K562 (cell line): ENCODE results near the gene CFL1. TPM values are rescaled to one million over a fixed set of nuclear protein-coding genes. Genes with fewer than 3 reads are reported as not detected.

Experiments
- ATAC-seq: fragments of 200-7000 bp; cut with Tn5 transposase; 3 replicates; pipeline ENCODE4 v1.9.1; 2020; ENCODE audit warnings: moderate library complexity
- BruUV-seq: library from RNA; stranded (reverse); fragments of 400-500 nt; replicated peaks from 2 replicates; lab custom pipeline; 2021; lab: Mats Ljungman, UMichigan
- CTCF ChIA-PET: fragments of 300-600 bp; formaldehyde crosslinking; extraction: SDS; loops from one replicate; lab custom pipeline; 2021; ENCODE audit warnings: low intra/inter-chr PET ratio; lab: Yijun Ruan, JAX
- POLR2A ChIA-PET: fragments of 300-600, 350-650 bp; sonication (Branson Sonifier 250); formaldehyde crosslinking; extraction: SDS; loops from one replicate; lab custom pipeline; 2021; ENCODE audit warnings: antibody characterized with exemption, inconsistent platforms; lab: Yijun Ruan, JAX
- DNase-seq, 4 experiments: peaks; one replicate each; pipeline versions ENCODE4 v3.0.0 to v3.0.0-alpha.2; 2011 to 2018; ENCODE audit warnings: low spot score in 3 of 4, mixed read lengths in 3 of 4; ENCODE audit errors: extremely low read depth in 1 of 4
- FAIRE-seq: peaks from 2 replicates; lab custom pipeline; 2011; peaks lifted over from hg19 to GRCh38; lab: Jason Lieb, UNC
- H2AFZ ChIP-seq: 2 replicates; pipeline ENCODE4 v1.6.0; 2011; ENCODE audit warnings: low read depth, low read length, control low read depth, inconsistent platforms
- H3K27ac ChIP-seq: fragments of 200-600 bp; 3 replicates; pipeline ENCODE4 v1.8.0; 2011; ENCODE audit warnings: low read depth, mild to moderate bottlenecking, control low read depth, inconsistent platforms, low read length, moderate library complexity, mixed read lengths; ENCODE audit errors: extremely low read depth
- H3K27me3 ChIP-seq, 2 experiments: fragments of 300-600 bp in 1 of 2; 2 replicates in 1 of 2; 3 replicates in 1 of 2; pipeline versions ENCODE4 v1.6.0 to v1.8.0; 2011; ENCODE audit warnings: inconsistent platforms in 2 of 2, low read length in 2 of 2, mild to moderate bottlenecking in 1 of 2, mixed read lengths in 1 of 2, moderate library complexity in 1 of 2; ENCODE audit not compliant: control insufficient read depth in 2 of 2, insufficient read depth in 2 of 2
- H3K36me3 ChIP-seq: fragments of 300-600 bp; 3 replicates; pipeline ENCODE4 v1.8.0; 2011; ENCODE audit warnings: mild to moderate bottlenecking, low read length, inconsistent platforms; ENCODE audit not compliant: control insufficient read depth, insufficient read depth
- H3K4me1 ChIP-seq, 2 experiments: fragments of 200-600 bp in 1 of 2; replicated peaks in 1 of 2; 2 replicates in 1 of 2; 3 replicates in 1 of 2; pipeline versions ENCODE4 v1.5.1 to v1.8.0; 2011; ENCODE audit warnings: inconsistent platforms in 2 of 2, low read length in 2 of 2, mild to moderate bottlenecking in 1 of 2, mixed read lengths in 1 of 2, moderate library complexity in 1 of 2; ENCODE audit not compliant: control insufficient read depth in 2 of 2, insufficient read depth in 2 of 2
- H3K4me2 ChIP-seq: 2 replicates; pipeline ENCODE4 v1.6.1; 2011; ENCODE audit warnings: low read length, control low read depth, inconsistent platforms, mixed read lengths; ENCODE audit not compliant: insufficient read depth
- H3K4me3 ChIP-seq: fragments of 200-600 bp; sonication (generic), shearing (Covaris generic); 2 replicates; pipeline ENCODE4 v1.5.1; 2016; ENCODE audit warnings: control low read depth, inconsistent platforms
- H3K79me2 ChIP-seq: fragments of 200-600 bp; 3 replicates; pipeline ENCODE4 v1.8.0; 2011; ENCODE audit warnings: low read length, inconsistent platforms; ENCODE audit not compliant: control insufficient read depth, insufficient read depth
- H3K9ac ChIP-seq, 2 experiments: 2 replicates each; pipeline versions ENCODE4 v1.6.0 to v1.6.1; 2011; ENCODE audit warnings: low read depth in 2 of 2, low read length in 2 of 2, control low read depth in 1 of 2, inconsistent platforms in 1 of 2, mild to moderate bottlenecking in 1 of 2, mixed read lengths in 1 of 2; ENCODE audit not compliant: insufficient read depth in 1 of 2
- H3K9me1 ChIP-seq: one replicate; pipeline ENCODE4 v1.6.0; 2011; ENCODE audit warnings: inconsistent platforms, mild to moderate bottlenecking, low read length, moderate library complexity; ENCODE audit not compliant: control insufficient read depth, insufficient read depth
- H3K9me3 ChIP-seq: replicated peaks from 2 replicates; pipeline ENCODE4 v1.5.1; 2011; ENCODE audit warnings: low read depth, low read length, inconsistent platforms; ENCODE audit not compliant: control insufficient read depth, insufficient read depth
- H4K20me1 ChIP-seq: replicated peaks from 2 replicates; pipeline ENCODE4 v1.6.1; 2011; ENCODE audit warnings: low read length, inconsistent platforms, mixed read lengths; ENCODE audit not compliant: control insufficient read depth, insufficient read depth
- L3MBTL2 ChIP-seq: fragments of 450-650 bp; IDR thresholded peaks from 2 replicates; pipeline ENCODE4 v1.6.1; 2016; ENCODE audit warnings: mild to moderate bottlenecking, moderate library complexity
- MYC ChIP-seq, 2 experiments: fragments of 250-450 bp in 1 of 2; sonication (Bioruptor Pico) in 1 of 2; IDR thresholded peaks; 2 replicates each; pipeline versions ENCODE4 v1.5.1 to v1.6.1; 2012 to 2021; ENCODE audit warnings: low read depth in 2 of 2, borderline replicate concordance in 1 of 2, improper control_type of control experiment in 1 of 2, low read length in 1 of 2, mild to moderate bottlenecking in 1 of 2, moderate library complexity in 1 of 2
- NFE2L1 ChIP-seq: fragments of 450-650 bp; IDR thresholded peaks from 2 replicates; pipeline ENCODE4 v1.6.1; 2016; ENCODE audit warnings: missing genetic modification characterization, low read depth, mild to moderate bottlenecking, missing compliant biosample characterization, moderate library complexity, borderline replicate concordance
- NR2C1 ChIP-seq, 2 experiments: fragments of 450-650 bp; IDR thresholded peaks; 2 replicates each; pipeline ENCODE4 v1.6.1; 2017; ENCODE audit warnings: mild to moderate bottlenecking in 2 of 2, antibody characterized with exemption in 1 of 2, inconsistent platforms in 1 of 2, missing compliant biosample characterization in 1 of 2, missing genetic modification characterization in 1 of 2
- POLR2G ChIP-seq: fragments of 200-400 bp; formaldehyde crosslinking; IDR thresholded peaks from 2 replicates; pipeline ENCODE4 v1.6.1; 2017; ENCODE audit warnings: low read depth, mild to moderate bottlenecking, antibody characterized with exemption, low read length, moderate library complexity
- RBFOX2 ChIP-seq: fragments of 200-400 bp; formaldehyde crosslinking; IDR thresholded peaks from 2 replicates; pipeline ENCODE4 v1.6.1; 2017; ENCODE audit warnings: low read depth, mild to moderate bottlenecking, low read length, moderate library complexity
- TAL1 ChIP-seq: fragments of 450-650 bp; IDR thresholded peaks from 2 replicates; pipeline ENCODE4 v1.6.1; 2016; ENCODE audit warnings: mild to moderate bottlenecking
- ZFX ChIP-seq: sonication (generic); formaldehyde crosslinking; IDR thresholded peaks from 2 replicates; pipeline ENCODE4 v1.8.0; 2022; ENCODE audit warnings: mild to moderate bottlenecking, missing genetic modification reagents, moderate library complexity
- WGBS: fragments of 100-300 bp; shearing (Covaris generic); methylation state at CpG from one replicate; pipeline ENCODE4 v1.1.6; 2016; ENCODE audit warnings: low coverage, mixed read lengths; ENCODE audit not compliant: insufficient coverage; ENCODE audit errors: missing lambda C conversion rate; 5-methylcytosine and 5-hydroxymethylcytosine counted together
- in situ Hi-C: fragments of 300-500 bp; cut with MboI; formaldehyde crosslinking; loops from 4 replicates; pipeline ENCODE4 v1.15.0; 2018; ENCODE audit warnings: inconsistent platforms, mixed read lengths
- intact Hi-C: fragments of 100-400 bp; cut with micrococcal nuclease; formaldehyde crosslinking; loops from 2 replicates; pipeline ENCODE4 v1.14.2; 2022
- polyA plus RNA-seq, 8 experiments: library from polyadenylated mRNA; depleted of rRNA in 4 of 8; stranded (reverse) in 5 of 8; unstranded in 3 of 8; fragments of >200 nt; fragmentation: Nextera tagmentation in 2 of 8; fragmentation: Illumina TruSeq in 1 of 8; extraction: Ambion mirVana in 2 of 8; extraction: Trizol in 1 of 8; gene quantifications; 2 replicates each; pipeline versions ENCODE4 v1.2.1 to v1.2.3, GENCODE V29; 2011 to 2014; ENCODE audit warnings: inconsistent platforms in 1 of 8, missing spikeins in 1 of 8
- total RNA-seq, 7 experiments: library from RNA; depleted of rRNA in 6 of 7; stranded (reverse); fragments of >200 nt in 6 of 7; fragmentation: Illumina TruSeq in 2 of 7; extraction: Trizol in 2 of 7; gene quantifications; 2 replicates each; pipeline versions ENCODE4 v1.2.1 to v1.2.3, GENCODE V29; 2011 to 2021; ENCODE audit warnings: low replicate concordance in 1 of 7

The CFL1 gene
- total and polyA plus RNA-seq, 9 of the 15 experiments (the other 6 are each of a cell fraction or from before 2014, with no cell fraction given) = 105 to 1,101 (median 859) TPM

- no peak for TF ChIP-seq MYC (IDR thresholded peaks at IDR 0.05; ENCODE audit: low read depth, low read length)
- no peak for TF ChIP-seq MYC (CRISPR knock-in tag; IDR thresholded peaks at IDR 0.05; ENCODE audit: borderline replicate concordance, low read depth)
- peak; percentile 80 for TF ChIP-seq RBFOX2
- peak; percentile 74 for TF ChIP-seq POLR2G
- TF ChIP-seq TAL1 = no peak
- TF ChIP-seq NFE2L1 (tag) = no peak
- 0 out of 2 replicates have a peak, but pooled peaks have one; percentile 13 for TF ChIP-seq L3MBTL2
- peak; percentile 27; the same call in 1 of the 2 replicates for TF ChIP-seq ZFX (CRISPR knock-in tag)
- TF ChIP-seq NR2C1 (IDR thresholded peaks at IDR 0.05) = no peak
- no peak for TF ChIP-seq NR2C1 (tag; IDR thresholded peaks at IDR 0.05)
- TF ChIP-seq, all 486 proteins: peak for 4
- no TSS peak for BruUV-seq
- no peak for FAIRE-seq
- Histone ChIP-seq H3K27me3 (no peaks in the 10 kb centered on the region), H2AFZ (no peak overlapping the region), H3K36me3 (peaks cover 65% of the 10 kb centered on the region; the same call in 2 of the 3 replicates), H3K9me3 (no peaks in the 10 kb centered on the region), H3K27ac (peak overlapping the region; percentile 65; the same call in 1 of the 3 replicates), H3K4me3 (no peak overlapping the region), H3K4me1 (peaks cover 23 to 78% of the 10 kb centered on the region in 2 experiments), H4K20me1 (no peaks in the 10 kb centered on the region), H3K79me2 (peaks cover 14% of the 10 kb centered on the region), H3K9ac (peak overlapping the region in 1 of 2 experiments; percentile 83; a peak in 3 of 4 replicates), H3K9me1 (no peaks in the 10 kb centered on the region), H3K4me2 (no peak overlapping the region)
- no peak for DNase-seq
- ChIA-PET POLR2A (interaction anchor here (0.6 to 8.2 kb wide), 7 partner anchors 7 to 1139 kb away, joined by 3 to 151 read pairs (median 5); partner anchors contain the start of genes CCDC85B, CFL1, CTSW and FIBP), CTCF (no interaction called here)
- in situ Hi-C loops (no loop called here), intact Hi-C loops (no loop called here)
- 83% methylated on average over 21 of the region's 21 CpGs for WGBS
- ATAC-seq = no peak; the same call in 2 of the 3 replicates
These were observed 8.7 kb upstream of the CFL1 start for GRCh38 chr11:65866509-65867283.
